HG03103 (cell line): ENCODE data around the gene SET.

ENCODE experiments used
- ATAC-seq: cut with Tn5 transposase; IDR thresholded peaks from one replicate; pipeline ENCODE4 v1.9.1; 2021; ENCODE audit warnings: low read depth; ENCODE audit not compliant: unreplicated experiment

Gene SET

DNA sequence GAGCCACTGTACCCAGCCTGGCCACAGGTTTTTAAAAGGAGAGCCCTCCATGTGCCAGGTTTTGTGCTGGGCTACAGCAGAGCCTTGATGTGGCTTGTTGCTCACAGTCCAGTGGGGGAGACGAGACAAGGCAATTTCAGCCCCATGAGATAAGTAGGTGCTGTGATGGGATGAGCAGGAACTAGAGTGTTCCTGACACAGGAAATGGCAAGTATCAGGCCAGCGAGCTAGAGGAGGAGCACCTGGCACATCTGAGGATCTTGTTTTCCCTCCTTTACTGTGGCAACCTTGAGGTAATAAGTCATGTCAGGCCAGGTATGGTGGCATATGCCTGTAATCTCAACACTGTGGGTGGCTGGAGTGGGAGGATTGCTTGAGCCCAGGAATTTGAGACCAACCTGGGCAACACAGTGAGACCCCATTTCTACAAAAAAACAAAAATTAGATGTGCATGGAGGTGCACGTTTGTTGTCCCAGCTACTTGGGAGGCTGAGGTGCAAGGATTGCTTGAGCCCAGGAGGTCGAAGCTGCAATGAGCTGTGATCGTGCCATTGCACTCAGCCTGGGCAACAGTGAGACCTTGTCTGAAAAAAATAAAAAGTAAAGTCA, 38.7 kb downstream of the SET start:
- ATAC-seq: no peak

DNA sequence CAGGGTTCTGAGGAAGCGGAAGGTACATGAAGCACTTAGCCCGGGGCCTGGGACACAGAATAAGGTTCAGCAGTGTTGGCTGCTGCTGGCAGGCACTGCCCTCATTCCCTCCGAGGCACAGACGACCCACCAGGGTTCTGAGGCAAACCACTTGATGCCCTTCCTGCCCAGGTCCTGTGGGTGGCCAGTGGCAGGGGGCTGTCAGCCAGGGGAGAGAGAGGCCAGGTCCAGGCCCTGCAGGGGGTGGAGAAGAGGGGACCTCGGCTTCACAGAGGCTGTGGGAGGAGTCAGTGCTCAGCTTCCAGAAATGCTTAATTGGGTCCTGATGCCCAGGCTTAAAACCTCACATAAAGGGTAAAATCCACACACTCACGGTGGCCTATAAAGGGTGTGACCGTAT, 39.3 kb downstream of the SET start:
- no peak for ATAC-seq

DNA sequence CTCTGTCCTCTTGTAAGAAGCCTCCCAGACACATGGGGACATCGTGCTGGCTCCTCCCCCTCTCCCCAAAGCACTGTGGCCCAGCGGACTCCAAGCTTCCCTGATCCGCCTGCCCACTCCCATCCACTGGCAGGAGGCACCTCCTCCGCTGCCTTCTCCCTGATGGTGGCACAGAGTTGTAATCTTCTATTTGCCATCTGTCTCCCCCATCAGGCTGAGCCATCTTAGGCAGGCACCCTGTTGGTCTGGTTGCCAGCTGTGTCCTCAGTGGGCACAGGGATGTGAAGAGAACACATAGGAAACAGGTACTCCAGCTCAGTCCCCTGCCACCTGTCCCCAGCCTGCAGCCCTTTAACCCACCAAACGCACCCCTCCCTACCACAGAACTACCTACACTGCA, 40.3 kb downstream of the SET start:
- ATAC-seq: no peak

DNA sequence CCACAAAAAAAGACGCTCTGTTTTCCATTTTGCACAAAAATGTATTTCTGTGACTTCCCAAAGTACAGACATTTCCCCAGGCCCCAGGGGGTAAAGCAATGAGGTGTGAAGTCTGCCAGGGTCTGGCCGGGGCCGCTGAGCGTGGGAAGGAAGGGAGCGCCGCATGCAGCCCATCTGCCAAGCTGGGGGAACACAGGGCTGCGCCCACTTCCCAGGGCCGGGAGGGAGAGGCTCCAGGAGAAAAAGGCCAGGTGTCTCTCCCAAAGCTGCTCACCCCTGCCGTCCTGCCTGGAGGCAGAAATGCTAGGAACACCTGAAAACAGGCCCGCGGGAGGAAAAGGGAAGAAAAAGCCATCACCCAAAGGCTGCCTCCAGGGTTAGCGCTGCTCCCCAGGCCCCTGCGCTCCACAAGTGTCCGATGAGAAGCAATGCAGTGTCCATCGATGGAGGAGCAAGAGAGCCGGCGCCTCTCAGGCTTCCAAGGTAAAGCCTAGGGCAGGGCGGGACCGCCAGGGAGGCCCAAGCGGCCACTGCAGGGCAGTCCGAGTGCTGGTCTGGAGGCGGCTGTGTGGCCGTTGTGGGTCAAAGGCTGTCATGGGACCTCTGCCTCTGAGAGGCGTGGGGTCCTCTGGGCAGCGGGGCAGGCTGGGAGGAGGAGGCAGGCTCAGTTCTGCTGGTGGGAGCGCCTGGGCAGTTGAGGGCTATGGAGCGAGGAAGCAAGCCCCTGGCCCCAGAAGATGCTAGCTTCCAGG, 40.9 kb downstream of the SET start:
- ATAC-seq: no peak

DNA sequence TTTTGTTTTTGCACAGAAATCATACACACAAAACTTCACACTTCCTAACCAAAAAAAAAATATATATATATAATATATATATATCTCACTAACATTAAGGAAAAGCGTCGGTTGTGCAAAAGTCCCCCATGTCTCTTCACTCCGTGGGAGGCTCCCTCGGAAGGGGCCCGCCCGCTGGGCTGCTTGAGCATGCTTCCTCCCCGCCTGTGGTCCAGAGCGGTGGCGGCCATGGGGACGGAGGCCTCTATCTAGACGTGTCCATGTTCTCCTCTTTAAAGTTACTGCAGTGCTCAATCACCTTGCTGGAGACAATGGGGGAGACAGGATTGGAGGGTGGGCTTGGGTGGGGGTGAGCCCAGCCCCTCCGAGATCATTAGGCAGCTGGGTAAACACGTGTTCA, 42.1 kb downstream of the SET start:
- no peak for ATAC-seq

DNA sequence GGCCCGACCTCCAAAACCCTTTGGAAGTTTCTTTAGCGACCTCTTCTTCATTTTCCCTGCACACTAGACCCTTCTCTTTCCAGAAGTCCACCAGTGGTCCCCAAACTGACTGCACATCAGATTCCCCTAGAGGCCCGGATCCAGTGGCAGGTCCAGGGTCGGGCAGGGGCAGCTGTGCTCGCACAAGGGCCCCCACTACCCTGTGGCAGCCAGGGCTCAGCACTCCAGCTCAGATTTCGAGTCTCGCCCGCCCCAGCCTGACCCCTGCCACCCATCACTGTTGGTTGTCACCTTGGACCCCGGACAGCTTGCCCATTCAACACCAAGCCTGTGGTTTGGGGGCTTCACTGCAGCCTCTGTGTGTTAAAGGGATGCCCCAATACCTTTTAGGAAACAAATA, 42.7 kb downstream of the SET start:
- ATAC-seq: no peak

DNA sequence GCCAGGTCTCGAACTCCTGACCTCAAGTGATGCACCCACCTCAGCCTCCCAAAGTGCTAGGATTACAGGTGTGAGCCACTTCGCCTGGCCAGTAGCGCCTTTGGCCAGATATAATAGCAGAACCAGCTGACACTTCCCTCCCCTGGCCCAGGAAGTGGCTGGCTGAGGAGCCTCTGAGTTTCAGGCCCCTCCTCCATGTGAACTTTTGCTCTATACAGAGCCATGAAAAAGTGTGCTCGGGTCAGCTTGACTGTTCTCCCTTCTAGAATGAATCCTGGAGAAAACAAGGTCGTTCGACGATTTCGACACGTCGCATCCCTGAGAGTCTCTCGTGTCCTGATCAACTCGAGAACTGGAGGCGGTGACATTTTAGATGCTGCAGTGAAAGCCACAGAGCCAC, 43.6 kb downstream of the SET start:
- ATAC-seq: no peak

DNA sequence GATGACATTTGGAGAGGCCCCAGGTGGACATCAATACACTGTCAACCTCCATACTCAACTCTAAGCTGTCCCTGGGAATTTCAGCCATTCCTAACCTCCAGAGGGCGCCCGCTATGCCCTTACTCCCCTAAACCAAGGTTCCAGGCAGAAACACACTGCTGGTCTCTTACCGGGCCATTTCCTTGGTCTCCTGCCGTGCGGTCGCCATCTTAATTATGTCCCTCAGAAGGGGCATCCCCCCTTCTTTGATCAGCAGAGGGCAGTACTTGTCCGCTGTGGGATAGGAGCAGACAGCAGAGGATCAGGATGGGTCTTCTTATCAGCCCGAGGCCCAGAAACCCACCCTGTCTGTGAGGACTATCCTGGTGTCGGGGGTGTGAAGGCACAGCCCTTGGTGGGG, 44.2 kb downstream of the SET start:
- ATAC-seq: no peak

DNA sequence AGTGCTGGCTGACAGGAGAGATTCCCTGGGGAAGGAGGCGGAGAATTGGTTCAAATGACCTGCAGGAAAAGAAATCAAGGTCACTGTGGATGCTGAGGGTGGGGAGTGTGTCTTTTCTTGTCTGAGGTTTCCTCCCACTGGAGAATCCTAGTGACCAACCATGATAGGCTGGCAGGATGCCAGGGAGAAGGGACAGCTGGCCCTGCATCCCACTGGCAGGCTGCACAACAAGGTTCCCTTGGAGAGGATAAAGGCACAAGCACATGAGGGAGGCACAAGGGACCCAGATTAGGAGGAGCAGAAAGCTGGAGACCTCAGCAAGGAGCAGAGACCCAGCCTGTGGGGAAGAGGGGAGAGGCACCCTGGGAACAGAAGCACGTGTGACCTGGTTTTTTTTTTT, 46.4 kb downstream of the SET start:
- ATAC-seq: no peak

DNA sequence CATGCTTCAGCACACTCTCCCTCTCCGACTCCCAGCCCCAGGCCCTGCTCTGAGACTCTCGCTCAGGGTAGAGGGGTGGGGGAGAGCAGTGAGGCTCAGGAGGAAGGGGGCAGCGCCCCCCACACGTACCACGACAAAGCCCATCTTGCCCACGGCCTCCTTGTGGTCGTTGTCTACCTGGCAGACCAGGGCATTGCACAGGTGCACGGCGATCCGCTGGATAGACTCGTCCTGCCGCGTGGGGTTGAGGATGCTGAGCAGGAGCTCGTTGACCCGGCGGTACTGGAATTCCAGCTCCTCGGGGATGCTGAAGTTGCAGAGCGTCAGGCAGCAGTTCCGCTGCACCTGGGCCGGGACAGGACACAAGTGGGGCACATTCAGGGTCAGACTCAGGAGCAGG, 53.4 kb downstream of the SET start:
- ATAC-seq: no peak

DNA sequence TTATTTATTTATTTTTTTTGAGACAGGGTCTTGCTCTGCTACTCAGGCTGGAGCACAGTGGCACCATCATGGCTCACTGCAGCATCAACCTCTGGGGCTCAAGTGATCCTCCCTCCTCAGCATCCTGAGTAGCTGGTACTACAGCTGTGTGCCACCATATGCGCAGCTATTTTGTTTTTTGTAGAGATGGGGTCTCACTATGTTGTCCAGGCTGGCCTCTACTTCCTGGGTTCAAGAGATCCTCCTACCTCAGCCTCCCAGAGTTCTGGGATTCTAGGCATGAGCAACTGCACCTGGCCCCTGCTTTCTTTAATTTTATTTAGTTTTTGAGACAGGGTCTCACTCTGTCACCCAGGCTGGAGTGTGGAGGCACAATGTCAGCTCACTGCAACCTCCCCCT, 54.4 kb downstream of the SET start:
- no peak for ATAC-seq
